Activated CD8-positive, alpha-beta memory T cell treated with anti-CD3 and anti-CD28 coated beads for 24 hours (primary cell): ENCODE measurements around the gene CNR2.
A peak's percentile ranks its signal among the peaks of the same experiment; 100 is the strongest.
"Not testable (repeated sequence)": the region's sequence is repeated elsewhere in the genome, so short reads cannot be mapped to it uniquely, and the experiment has no call there.

Experiments used
- DNase-seq: peaks from one replicate; pipeline ENCODE4 v3.0.0-alpha.2; 2020

Gene CNR2

GRCh38 chr1:23913212-23913880, at the start of gene CNR2:
CNR2 (minus strand) TSS chr1:23913362; CDS start chr1:23875617, 37,745 bp downstream.
- DNase-seq = peak; percentile 66

GRCh38 chr1:23960291-23961020, 47.3 kb upstream of the CNR2 start:
- DNase-seq = no peak

GRCh38 chr1:23959461-23960290, 46.5 kb upstream of the CNR2 start, which contains the start of gene PNRC2:
PNRC2 (plus strand) TSS chr1:23959828; CDS start chr1:23961458, 1,630 bp downstream.
- peak; percentile 97 for DNase-seq

GRCh38 chr1:23958810-23959460, 45.8 kb upstream of the CNR2 start:
- DNase-seq = peak; percentile 93

- not testable (repeated sequence) for DNase-seq
These were observed 45.1 kb upstream of the CNR2 start for GRCh38 chr1:23958040-23958809.

GRCh38 chr1:23957096-23957495, 43.9 kb upstream of the CNR2 start:
- DNase-seq = no peak

- DNase-seq = no peak
These were observed 39.9 kb upstream of the CNR2 start for GRCh38 chr1:23953020-23953419.

- DNase-seq = no peak
These were observed 34.2 kb upstream of the CNR2 start for GRCh38 chr1:23947366-23947765.

- DNase-seq = no peak
These were observed 23.5 kb upstream of the CNR2 start for GRCh38 chr1:23936481-23937176.

GRCh38 chr1:23931491-23931880, 18.3 kb upstream of the CNR2 start:
- DNase-seq = no peak

GRCh38 chr1:23930861-23931490, 17.8 kb upstream of the CNR2 start:
- no peak for DNase-seq

- DNase-seq = no peak
These were observed 17.1 kb upstream of the CNR2 start for GRCh38 chr1:23930270-23930669.

- DNase-seq = no peak
These were observed 15.6 kb upstream of the CNR2 start for GRCh38 chr1:23928789-23929188.

- DNase-seq = no peak
These were observed 13.9 kb upstream of the CNR2 start for GRCh38 chr1:23927097-23927496.

GRCh38 chr1:23925279-23925678, 12.1 kb upstream of the CNR2 start:
- no peak for DNase-seq

GRCh38 chr1:23924601-23925000, 11.4 kb upstream of the CNR2 start:
- no peak for DNase-seq

- DNase-seq = no peak
These were observed 10.7 kb upstream of the CNR2 start for GRCh38 chr1:23923592-23924499.

- DNase-seq = no peak
These were observed 9.3 kb upstream of the CNR2 start for GRCh38 chr1:23922321-23922943.
